Lower leg skin (tissue), 3 donors: Measurements from ENCODE around the gene THADA.

ENCODE experiments used
- CTCF ChIP-seq, 3 donors: fragments of 450-650 bp; IDR thresholded peaks; one replicate each; pipeline ENCODE4 v1.5.1; 2016; ENCODE audit warnings: antibody characterized with exemption in 3 of 3, mild to moderate bottlenecking in 3 of 3, moderate library complexity in 2 of 3
- POLR2A ChIP-seq, 2 donors: fragments of 450-650 bp; IDR thresholded peaks; one replicate each; pipeline ENCODE4 v1.6.1; 2016 to 2017; ENCODE audit warnings: antibody characterized with exemption in 2 of 2, mild to moderate bottlenecking in 1 of 2, moderate library complexity in 1 of 2

- TF ChIP-seq CTCF (IDR thresholded peaks at IDR 0.05) (no peak), POLR2A (IDR thresholded peaks at IDR 0.05) (no peak)
Observed at GRCh38 chr2:43344868-43345373, 250.9 kb downstream of the THADA start.
